ENCODE results near the gene KIR2DL1.
"Not testable (repeated sequence)": the region's sequence is repeated elsewhere in the genome, so short reads cannot be mapped to it uniquely, and the experiment has no call there.

Gene KIR2DL1

GRCh38 chr19:54824416-54824815 is 54.8 kb downstream of the KIR2DL1 start:
- DNase-seq (ENCODE audit: low spot score) = not testable (repeated sequence)

GRCh38 chr19:54825326-54825725 is 55.7 kb downstream of the KIR2DL1 start:
- not testable (repeated sequence) for DNase-seq (ENCODE audit: low spot score)

DNA sequence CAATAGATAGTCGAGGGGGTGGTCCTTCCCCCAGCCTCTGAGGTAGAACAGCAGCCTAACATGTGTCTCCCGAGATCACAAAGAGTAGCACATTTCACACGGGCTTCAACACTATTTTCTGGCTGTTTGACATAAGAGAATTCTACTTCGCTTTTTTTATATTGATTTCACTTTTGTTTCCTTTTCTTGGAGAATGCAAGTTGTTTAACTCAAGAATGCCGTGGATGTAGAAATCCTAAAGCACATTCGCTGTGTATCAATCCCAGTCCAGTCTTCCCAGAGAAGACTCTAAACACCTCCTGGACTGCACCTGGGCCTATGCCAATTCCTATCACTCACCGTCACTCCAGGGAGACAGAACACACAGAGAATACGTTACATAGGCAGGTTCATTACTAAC is 58.5 kb downstream of the KIR2DL1 start:
- not testable (repeated sequence) for DNase-seq (ENCODE audit: low spot score)

GRCh38 chr19:54832496-54832895 is 62.9 kb downstream of the KIR2DL1 start, which contains the start of gene KIR2DS4:
Gene KIR2DS4, plus strand, starts transcription at chr19:54832676.
- DNase-seq (ENCODE audit: low spot score) = not testable (repeated sequence)
